PFSK-1 (cell line): ENCODE results near the gene TMEM50B.

Source experiments
- FOXP2 ChIP-seq: optimal IDR thresholded peaks from 2 replicates; pipeline ENCODE3; 2011; ENCODE audit warnings: borderline replicate concordance, control low read depth, inconsistent platforms; ENCODE audit not compliant: insufficient read depth; ENCODE audit errors: extremely low read length, extremely low read depth
- POLR2AphosphoS5 ChIP-seq: IDR thresholded peaks from 2 replicates; pipeline ENCODE4 v1.6.1; 2012; ENCODE audit warnings: low read depth, mild to moderate bottlenecking, control low read depth, low read length, moderate library complexity
- SIN3A ChIP-seq: IDR thresholded peaks from 2 replicates; pipeline ENCODE4 v1.6.1; 2012; ENCODE audit warnings: mild to moderate bottlenecking, low read length, moderate library complexity, borderline replicate concordance; ENCODE audit not compliant: insufficient read depth
- TAF1 ChIP-seq: IDR thresholded peaks from 2 replicates; pipeline ENCODE4 v1.6.1; 2012; ENCODE audit warnings: low read length, control low read depth, borderline replicate concordance; ENCODE audit not compliant: insufficient read depth
- TF ChIP-seq, protein P1 (sequence below), 2 experiments: IDR thresholded peaks; 2 replicates each; pipeline versions ENCODE4 v1.6.1 to v1.8.0; 2011 to 2012; ENCODE audit warnings: low read depth in 2 of 2, low read length in 2 of 2, control low read depth in 1 of 2, inconsistent platforms in 1 of 2, mild to moderate bottlenecking in 1 of 2, moderate library complexity in 1 of 2; ENCODE audit not compliant: insufficient read depth in 1 of 2

TMEM50B gene

DNA sequence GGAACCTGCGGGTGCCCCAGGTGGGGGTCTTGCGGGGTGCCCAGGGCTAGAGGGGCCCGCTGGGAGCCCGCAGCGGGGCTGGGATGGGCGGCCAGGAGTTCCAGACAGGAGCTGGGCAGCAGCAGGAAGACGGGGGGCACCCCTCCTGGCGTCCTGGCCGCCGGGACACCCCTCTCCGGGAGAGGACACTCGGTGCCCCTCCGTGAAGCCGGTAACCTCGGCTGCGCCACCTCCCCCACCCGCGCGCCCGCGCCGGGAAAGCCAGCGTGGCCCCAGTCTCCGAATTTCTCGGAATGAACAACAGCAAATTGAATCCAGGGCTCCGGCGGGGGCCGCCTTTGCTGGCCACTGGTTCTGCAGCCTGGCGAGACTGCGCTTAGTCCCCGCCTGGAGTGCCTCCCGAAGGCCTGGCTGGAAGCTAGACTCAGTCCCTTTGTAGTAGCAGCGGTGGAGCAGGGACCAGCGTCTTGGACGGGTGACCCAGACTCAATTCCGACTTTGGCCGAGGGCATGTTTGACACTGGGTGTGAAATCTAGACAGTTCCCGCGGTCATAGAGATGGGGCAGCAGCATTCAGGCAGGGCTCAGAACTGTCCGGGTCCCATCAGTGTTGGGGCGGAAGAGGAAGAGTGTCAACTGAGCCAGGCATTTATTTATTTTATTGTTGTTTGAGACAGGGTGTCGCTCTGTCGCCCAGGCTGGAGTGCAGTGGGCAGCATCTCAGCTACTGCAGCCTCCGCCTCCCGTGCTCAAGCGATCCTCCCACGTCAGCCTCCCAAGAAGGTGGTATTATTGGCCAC is 75.8 kb downstream of the TMEM50B start:
- TF ChIP-seq FOXP2: no peak
- no peak for TF ChIP-seq POLR2AphosphoS5
- no peak for TF ChIP-seq TAF1
- no peak for TF ChIP-seq SIN3A
- TF ChIP-seq, protein P1, sequence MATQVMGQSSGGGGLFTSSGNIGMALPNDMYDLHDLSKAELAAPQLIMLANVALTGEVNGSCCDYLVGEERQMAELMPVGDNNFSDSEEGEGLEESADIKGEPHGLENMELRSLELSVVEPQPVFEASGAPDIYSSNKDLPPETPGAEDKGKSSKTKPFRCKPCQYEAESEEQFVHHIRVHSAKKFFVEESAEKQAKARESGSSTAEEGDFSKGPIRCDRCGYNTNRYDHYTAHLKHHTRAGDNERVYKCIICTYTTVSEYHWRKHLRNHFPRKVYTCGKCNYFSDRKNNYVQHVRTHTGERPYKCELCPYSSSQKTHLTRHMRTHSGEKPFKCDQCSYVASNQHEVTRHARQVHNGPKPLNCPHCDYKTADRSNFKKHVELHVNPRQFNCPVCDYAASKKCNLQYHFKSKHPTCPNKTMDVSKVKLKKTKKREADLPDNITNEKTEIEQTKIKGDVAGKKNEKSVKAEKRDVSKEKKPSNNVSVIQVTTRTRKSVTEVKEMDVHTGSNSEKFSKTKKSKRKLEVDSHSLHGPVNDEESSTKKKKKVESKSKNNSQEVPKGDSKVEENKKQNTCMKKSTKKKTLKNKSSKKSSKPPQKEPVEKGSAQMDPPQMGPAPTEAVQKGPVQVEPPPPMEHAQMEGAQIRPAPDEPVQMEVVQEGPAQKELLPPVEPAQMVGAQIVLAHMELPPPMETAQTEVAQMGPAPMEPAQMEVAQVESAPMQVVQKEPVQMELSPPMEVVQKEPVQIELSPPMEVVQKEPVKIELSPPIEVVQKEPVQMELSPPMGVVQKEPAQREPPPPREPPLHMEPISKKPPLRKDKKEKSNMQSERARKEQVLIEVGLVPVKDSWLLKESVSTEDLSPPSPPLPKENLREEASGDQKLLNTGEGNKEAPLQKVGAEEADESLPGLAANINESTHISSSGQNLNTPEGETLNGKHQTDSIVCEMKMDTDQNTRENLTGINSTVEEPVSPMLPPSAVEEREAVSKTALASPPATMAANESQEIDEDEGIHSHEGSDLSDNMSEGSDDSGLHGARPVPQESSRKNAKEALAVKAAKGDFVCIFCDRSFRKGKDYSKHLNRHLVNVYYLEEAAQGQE (IDR thresholded peaks at IDR 0.05; ENCODE audit: insufficient read depth in 1 of 2, low read depth in 2 of 2, low read length in 2 of 2): no peak

DNA sequence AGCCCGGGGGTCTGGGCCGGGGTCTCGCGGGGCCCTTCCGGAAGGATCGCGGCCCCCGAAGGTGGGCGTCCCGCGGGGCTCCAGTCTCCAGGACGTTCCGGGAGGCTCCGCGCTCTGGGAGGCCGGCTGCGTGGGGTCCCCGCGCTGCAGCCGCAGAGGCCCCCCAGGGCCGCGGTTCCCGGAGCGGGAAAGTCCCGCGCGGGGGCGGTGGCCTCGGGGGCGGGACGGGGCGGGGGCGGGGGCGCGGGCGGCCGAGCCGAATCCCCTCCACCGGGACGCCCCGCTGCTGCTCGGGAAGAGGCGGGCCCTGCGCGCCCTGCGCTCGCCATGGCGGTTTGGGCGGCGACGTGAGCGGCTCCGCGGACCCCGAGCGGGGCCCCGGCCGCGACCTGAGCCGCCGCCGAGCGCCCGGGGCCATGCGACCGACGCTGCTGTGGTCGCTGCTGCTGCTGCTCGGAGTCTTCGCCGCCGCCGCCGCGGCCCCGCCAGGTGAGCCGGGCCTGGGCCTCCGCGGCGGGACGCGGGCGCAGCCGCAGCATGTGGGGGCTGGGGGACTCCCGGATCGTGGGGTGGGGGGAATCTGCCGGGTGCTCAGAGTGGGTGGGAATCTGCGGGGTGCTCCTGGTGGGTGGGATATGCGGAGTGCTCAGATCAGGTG is 76.5 kb downstream of the TMEM50B start, which contains the start of gene IFNGR2:
IFNGR2 (plus strand) TSS at position 286 of the 658 bp plus-strand sequence; CDS start at position 417, 131 bp downstream.
- TF ChIP-seq, protein P1 (IDR thresholded peaks at IDR 0.05; ENCODE audit: insufficient read depth in 1 of 2, low read depth in 2 of 2, low read length in 2 of 2): 0 out of 4 replicates have a peak, but pooled peaks of 1 of the 2 experiments have one; percentile 19
- TF ChIP-seq FOXP2 (peak; percentile 56), POLR2AphosphoS5 (no peak), TAF1 (no peak), SIN3A (no peak)

DNA sequence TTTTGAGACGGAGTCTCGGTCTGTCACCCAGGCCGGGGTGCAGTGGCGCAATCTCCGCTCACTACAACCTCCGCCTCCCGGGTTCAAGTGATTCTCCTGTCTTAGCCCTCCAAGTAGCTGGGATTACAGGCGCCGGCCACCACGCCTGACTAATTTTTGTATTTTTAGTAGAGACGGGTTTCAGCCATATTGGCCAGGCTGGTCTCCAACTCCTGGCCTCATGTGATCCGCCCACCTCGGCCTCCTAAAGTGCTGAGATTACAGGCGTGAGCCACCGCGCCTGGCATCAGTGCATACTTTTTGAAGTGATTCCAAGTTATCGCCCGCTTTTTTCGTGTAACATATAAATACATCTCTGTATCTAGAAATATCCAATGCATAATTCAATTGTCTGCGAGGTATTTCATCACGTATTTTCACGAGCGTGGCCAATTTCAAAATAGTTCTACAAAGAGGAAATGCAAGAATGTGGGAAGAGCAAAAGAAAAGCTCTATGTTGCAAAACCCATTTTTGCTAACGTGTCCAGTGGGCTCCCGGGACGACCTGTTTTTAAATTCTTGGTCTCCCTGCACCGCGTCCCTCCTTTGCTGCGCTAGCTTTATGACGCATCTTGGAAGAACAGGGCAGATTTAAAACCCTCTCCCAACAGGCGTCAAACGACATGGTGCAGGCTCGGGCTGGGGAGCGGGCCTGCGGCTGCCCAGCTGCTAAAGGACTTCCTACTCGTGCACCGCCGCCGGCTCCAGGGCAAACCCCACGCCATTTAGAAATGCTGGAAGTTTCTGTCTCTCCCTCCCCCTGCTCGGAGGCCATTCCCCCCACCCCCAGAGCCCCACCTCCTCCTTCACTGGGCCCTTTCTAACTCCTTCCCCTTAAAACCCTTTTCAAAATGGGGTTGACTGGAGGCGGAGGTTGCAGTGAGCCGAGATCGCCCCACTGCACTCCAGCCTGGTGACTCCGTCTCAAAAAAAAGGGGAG is 77.5 kb downstream of the TMEM50B start:
- no peak for TF ChIP-seq TAF1
- TF ChIP-seq SIN3A: no peak
- no peak for TF ChIP-seq POLR2AphosphoS5
- TF ChIP-seq, protein P1 (IDR thresholded peaks at IDR 0.05; ENCODE audit: insufficient read depth in 1 of 2, low read depth in 2 of 2, low read length in 2 of 2): no peak
- TF ChIP-seq FOXP2: no peak

DNA sequence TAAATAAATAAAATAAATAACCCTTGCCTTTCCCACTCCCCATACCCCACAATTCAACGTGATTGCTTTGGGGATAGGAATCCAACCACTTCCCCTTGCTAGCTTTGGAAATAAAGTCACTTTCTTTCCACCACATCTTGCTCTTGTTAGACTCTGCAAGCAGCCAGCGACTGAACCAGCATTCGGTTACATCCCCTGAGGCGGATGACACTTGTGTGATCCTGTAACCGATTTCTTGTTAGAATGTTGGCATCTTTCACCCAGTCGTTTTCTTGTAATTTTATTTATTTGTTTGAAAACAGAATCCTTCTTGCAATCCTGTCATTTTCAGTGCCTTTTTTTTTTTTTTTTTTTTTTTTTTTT is 78.2 kb downstream of the TMEM50B start:
- TF ChIP-seq SIN3A: no peak
- TF ChIP-seq, protein P1 (IDR thresholded peaks at IDR 0.05; ENCODE audit: insufficient read depth in 1 of 2, low read depth in 2 of 2, low read length in 2 of 2): no peak
- no peak for TF ChIP-seq TAF1
- no peak for TF ChIP-seq POLR2AphosphoS5
- TF ChIP-seq FOXP2: no peak
